LNCAP (cell line): Measurements from ENCODE around the gene EPB42.

Source experiments
- CTCF ChIP-seq: fragments of 450-650 bp; IDR thresholded peaks from 2 replicates; pipeline ENCODE4 v1.5.1; 2017; ENCODE audit warnings: mild to moderate bottlenecking

EPB42 gene

GRCh38 chr15:43220991-43221403, at the start of gene EPB42:
Gene EPB42, minus strand, starts transcription at chr15:43221018. Its CDS starts 193 bp downstream, at chr15:43220825.
- no peak for TF ChIP-seq CTCF

- no peak for TF ChIP-seq CTCF
These were observed 49.4 kb upstream of the EPB42 start for GRCh38 chr15:43270113-43270665.

DNA sequence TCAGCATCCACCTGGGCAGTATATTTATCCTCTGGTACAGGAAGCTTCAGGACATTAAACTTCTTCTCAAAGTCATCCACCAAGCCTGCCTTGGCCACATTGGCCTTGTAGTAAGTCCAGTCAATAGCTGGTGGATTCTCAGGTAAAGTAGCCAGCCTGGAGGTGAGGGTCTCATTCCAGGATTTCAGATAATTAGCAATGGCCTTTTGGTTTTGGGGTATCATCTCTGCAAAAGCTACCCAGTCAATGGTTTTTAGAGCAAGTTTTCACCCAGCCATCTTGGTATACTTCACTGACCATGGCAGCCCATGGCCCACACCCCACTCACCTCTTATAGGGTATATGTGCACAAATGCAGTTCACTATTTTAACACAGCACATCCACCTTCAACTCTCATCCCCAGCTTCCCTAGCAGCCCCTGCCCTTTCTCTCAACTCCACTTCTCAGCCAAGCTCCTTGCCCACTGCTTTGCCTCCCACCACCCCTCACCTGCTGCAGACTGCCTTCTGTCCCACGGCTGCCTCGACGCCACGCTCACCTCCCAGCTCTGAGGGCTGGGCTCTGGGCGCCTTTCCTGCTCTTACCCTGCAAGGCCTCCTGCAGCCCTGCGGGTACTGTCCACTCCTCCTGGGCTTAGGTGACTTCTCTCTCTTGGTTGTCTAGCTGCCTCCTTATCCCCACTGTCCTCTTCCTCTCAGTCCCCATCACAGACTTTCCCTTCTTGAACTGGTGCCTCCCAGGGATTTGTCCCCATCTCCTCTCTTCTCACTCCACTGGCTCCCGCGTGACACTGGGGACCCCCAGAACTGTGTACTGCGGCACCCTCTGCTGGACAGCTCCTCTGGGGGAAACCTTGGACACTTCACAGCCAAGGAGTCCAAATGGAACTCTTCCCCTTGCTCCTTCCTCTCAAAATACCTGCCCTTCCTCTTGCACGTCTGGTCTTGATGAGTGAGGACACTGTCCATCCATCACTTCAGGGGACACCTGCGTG, 47.6 kb upstream of the EPB42 start:
- TF ChIP-seq CTCF, result no peak

DNA sequence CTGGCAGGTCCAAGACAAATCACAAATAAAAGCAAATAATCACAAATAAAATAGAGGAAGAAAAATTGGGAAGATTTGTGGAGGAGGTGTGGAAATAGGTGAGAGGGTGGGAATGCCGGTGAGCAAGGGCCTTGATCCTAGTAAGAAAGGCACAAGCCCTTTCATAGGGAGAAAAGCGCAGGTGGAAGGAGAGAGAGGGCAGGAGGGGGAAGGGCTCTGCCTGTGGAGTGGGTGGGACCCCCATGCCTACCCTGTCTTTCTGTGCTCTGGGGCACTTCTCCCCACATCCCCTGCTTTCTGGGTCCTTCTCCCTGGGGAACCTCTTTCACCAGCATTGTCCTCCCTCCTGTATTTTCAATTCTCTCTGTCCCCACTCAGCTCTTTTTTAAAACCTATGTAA, 46.6 kb upstream of the EPB42 start:
- TF ChIP-seq CTCF, result no peak

DNA sequence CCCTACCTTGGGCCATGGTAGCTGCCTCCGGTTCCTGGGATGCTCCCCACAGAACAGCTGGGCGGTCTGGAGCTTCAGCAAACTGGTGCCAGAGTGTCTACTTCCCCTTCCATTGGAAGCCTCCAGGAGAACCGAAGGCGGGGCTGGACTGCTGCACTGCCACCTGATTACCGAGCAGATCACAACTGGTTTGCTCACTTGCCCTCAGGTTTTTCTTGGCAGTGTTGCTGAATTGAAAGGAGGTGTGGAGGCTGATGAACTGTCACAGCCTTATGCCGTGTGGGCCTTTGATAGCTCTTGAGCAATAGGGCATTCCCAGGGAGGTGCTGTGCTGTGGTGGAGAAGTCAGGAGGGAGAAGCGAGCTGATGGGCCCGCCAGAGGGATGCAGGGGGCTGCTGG, 46.0 kb upstream of the EPB42 start, which contains the start of gene TGM5:
Gene TGM5 (minus strand): TSS at position 95 of the 400 bp plus-strand sequence. CDS start 79 bp downstream, at position 16.
- no peak for TF ChIP-seq CTCF

DNA sequence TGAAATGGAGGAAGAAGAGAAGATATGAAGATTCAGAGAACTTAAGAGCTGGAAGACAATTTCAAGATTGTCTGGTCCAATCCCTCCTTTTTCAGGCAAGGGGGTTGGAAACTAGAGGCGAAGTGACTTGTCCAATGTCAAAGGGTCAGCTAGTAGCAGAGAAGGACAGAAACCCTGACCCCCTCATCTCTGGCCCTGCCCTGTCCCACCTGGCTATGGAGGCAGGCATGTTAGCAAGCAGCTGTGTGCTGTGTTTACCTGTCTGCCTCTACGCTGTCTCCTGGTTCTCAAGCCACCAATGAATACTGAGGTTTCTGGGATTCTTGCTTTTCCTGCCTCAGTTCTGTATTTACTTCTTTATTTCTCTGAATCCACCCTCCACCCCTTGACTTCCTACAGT, 45.6 kb upstream of the EPB42 start:
- no peak for TF ChIP-seq CTCF

DNA sequence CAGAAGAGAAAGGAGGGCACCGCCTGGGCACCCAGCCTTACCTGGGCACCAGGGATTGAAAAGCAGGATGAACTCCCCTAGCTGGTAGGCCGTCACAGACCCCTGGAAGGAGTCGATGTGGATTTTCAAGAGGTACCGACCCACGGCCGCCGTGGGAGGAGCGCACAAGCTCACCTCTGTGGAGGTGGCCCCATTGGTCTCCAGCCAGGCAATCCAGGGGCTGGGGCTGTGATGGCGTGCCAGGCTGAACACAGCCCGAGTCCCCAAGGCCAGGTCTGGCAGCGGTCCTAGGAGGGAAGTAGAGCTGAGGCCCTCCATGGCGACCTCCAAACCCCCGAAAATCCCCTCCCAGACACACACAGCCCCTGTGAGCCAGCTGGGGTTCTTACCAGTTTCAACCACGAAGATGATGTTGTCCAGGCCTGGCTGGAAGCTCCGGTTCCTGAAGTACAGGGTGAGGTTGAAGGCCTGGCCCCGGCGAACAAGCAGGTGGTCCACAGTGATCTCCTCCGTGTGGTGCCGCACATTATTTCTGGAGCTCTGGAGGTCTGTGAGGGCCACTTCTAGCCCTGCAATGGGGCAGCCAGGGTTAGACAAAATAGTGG, 39.3 kb upstream of the EPB42 start:
- no peak for TF ChIP-seq CTCF
